Right lobe of liver (tissue), 6 donors: Measurements from ENCODE around the gene TAF13. TPM values are rescaled to one million over a fixed set of nuclear protein-coding genes. Genes with fewer than 3 reads are reported as not detected.

Experiments
- ATAC-seq, 4 donors: fragments of 200-7000 bp; cut with Tn5 transposase; one replicate each; pipeline ENCODE4 v1.9.1; 2020; ENCODE audit warnings: mild to moderate bottlenecking in 4 of 4, moderate library complexity in 4 of 4
- DNase-seq, 3 donors: peaks; one replicate each; pipeline ENCODE4 v3.0.0-alpha.2; 2020
- H3K27ac ChIP-seq, 3 donors: fragments of 200-600 bp; one replicate each; pipeline ENCODE4 v1.8.0; 2022
- H3K27me3 ChIP-seq, 2 donors: fragments of 200-600 bp; one replicate each; pipeline ENCODE4 v1.8.0; 2022
- H3K36me3 ChIP-seq, 4 donors: fragments of 200-600 bp; sonication (generic) in 1 of 4; one replicate each; pipeline versions ENCODE4 v1.5.1 to v1.8.0; 2017 to 2022; ENCODE audit warnings: control low read depth in 1 of 4
- H3K4me1 ChIP-seq, 4 donors: fragments of 200-600 bp; sonication (generic) in 1 of 4; one replicate each; pipeline versions ENCODE4 v1.5.1 to v1.8.0; 2017 to 2022; ENCODE audit warnings: control low read depth in 1 of 4
- H3K4me3 ChIP-seq, 3 donors: fragments of 200-600 bp; one replicate each; pipeline ENCODE4 v1.8.0; 2022
- H3K9me3 ChIP-seq, 4 donors: fragments of 200-600 bp; sonication (generic) in 1 of 4; one replicate each; pipeline versions ENCODE4 v1.5.1 to v1.8.0; 2017 to 2022; ENCODE audit warnings: control low read depth in 1 of 4
- CTCF ChIP-seq, 4 donors: fragments of 200-600 bp in 3 of 4; fragments of 450-650 bp in 1 of 4; IDR thresholded peaks; one replicate each; pipeline versions ENCODE4 v1.5.1 to v1.8.0; 2016 to 2022; ENCODE audit warnings: antibody characterized with exemption in 4 of 4, mild to moderate bottlenecking in 2 of 4
- POLR2A ChIP-seq: fragments of 450-650 bp; IDR thresholded peaks from one replicate; pipeline ENCODE4 v1.6.1; 2017; ENCODE audit warnings: antibody characterized with exemption, mild to moderate bottlenecking
- WGBS: methylation state at CpG from one replicate; pipeline ENCODE4 v1.1.6; 2018; ENCODE audit warnings: low coverage, low lambda C conversion rate; ENCODE audit not compliant: insufficient coverage; ENCODE audit errors: missing lambda C conversion rate; 5-methylcytosine and 5-hydroxymethylcytosine counted together
- intact Hi-C, 2 donors: fragments of 100-400 bp; cut with DNase I; formaldehyde crosslinking; loops; one replicate each; pipeline versions ENCODE4 v1.11.2 to v1.14.1; 2022
- total RNA-seq, 6 experiments: library from RNA; depleted of rRNA in 2 of 6; stranded (reverse); fragments of >200 nt in 2 of 6; fragmentation: NEBNext Ultra II Directional in 3 of 6; extraction: Animal tissue kit (Norgen Biotek cat#: 25700) in 3 of 6; gene quantifications; one replicate each; pipeline versions ENCODE4 v1.1.0 to v1.2.4, GENCODE V29; 2016 to 2023
- donor health status: DM: no; HTN: yes; CAD: no.
- donor health status: DM: no; HTN: no; CAD: no.
- donor health status: DM: no; HTN: no; CAD: no.
- donor health status: DM: no; HTN: yes; CAD: no.
- donor health status: DM: no; HTN: yes; CAD: no.

Gene TAF13
- total RNA-seq, 6 experiments from 2014 or later, result 19.2 to 41.1 (median 26.4) TPM

GRCh38 chr1:109112056-109112651 is 36.4 kb upstream of the TAF13 start:
- ATAC-seq (peak; percentile 59 to 76 (median 64)), DNase-seq (no peak)
- no peaks in the 10 kb centered on the region for H3K36me3 ChIP-seq
- H3K9me3 ChIP-seq, result no peaks in the 10 kb centered on the region
- H3K4me3 ChIP-seq, result no peak overlapping the region
- no peak overlapping the region for H3K27ac ChIP-seq
- 33% methylated on average over 10 of the region's 10 CpGs for WGBS
- intact Hi-C loops, result no loop called here
- H3K4me1 ChIP-seq, result peaks cover 0 to 18% (median 0%) of the 10 kb centered on the region in 4 donors
- peak in 1 of 4 donors; percentile 31 for TF ChIP-seq CTCF (IDR thresholded peaks at IDR 0.05)
- no peak for TF ChIP-seq POLR2A
- peaks cover 5 to 6% of the 10 kb centered on the region in 2 donors for H3K27me3 ChIP-seq

GRCh38 chr1:109111386-109112055 is 35.7 kb upstream of the TAF13 start:
- WGBS, result 45% methylated on average over 5 of the region's 5 CpGs
- H3K27me3 ChIP-seq, result peaks cover 5 to 6% of the 10 kb centered on the region in 2 donors
- no peak for DNase-seq
- H3K9me3 ChIP-seq, result no peaks in the 10 kb centered on the region
- H3K4me1 ChIP-seq, result peaks cover 0 to 18% (median 0%) of the 10 kb centered on the region in 4 donors
- H3K4me3 ChIP-seq, result no peak overlapping the region
- intact Hi-C loops, result no loop called here
- H3K36me3 ChIP-seq, result no peaks in the 10 kb centered on the region
- no peak for TF ChIP-seq POLR2A
- no peak for ATAC-seq
- H3K27ac ChIP-seq, result no peak overlapping the region

GRCh38 chr1:109109906-109110305 is 34.1 kb upstream of the TAF13 start:
- no peaks in the 10 kb centered on the region for H3K9me3 ChIP-seq
- H3K27ac ChIP-seq, result no peak overlapping the region
- WGBS, result 62% methylated on average over 3 of the region's 3 CpGs
- intact Hi-C loops, result no loop called here
- H3K4me3 ChIP-seq, result no peak overlapping the region
- no peak for TF ChIP-seq POLR2A
- no peak for TF ChIP-seq CTCF (IDR thresholded peaks at IDR 0.05)
- no peak for ATAC-seq
- H3K36me3 ChIP-seq, result no peaks in the 10 kb centered on the region
- peaks cover 5 to 6% of the 10 kb centered on the region in 2 donors for H3K27me3 ChIP-seq
- DNase-seq, result no peak
- H3K4me1 ChIP-seq, result peaks cover 0 to 21% (median 0%) of the 10 kb centered on the region in 4 donors

GRCh38 chr1:109107785-109108184 is 32.0 kb upstream of the TAF13 start:
- H3K9me3 ChIP-seq, result no peaks in the 10 kb centered on the region
- H3K36me3 ChIP-seq, result no peaks in the 10 kb centered on the region
- H3K27me3 ChIP-seq, result no peaks in the 10 kb centered on the region
- intact Hi-C loops, result no loop called here
- TF ChIP-seq CTCF (IDR thresholded peaks at IDR 0.05) (no peak), POLR2A (no peak)
- H3K4me3 ChIP-seq, result no peak overlapping the region
- WGBS, result 71% methylated on average over 7 of the region's 7 CpGs
- DNase-seq (no peak), ATAC-seq (no peak)
- peaks cover 0 to 14% (median 0%) of the 10 kb centered on the region in 4 donors for H3K4me1 ChIP-seq
- H3K27ac ChIP-seq, result no peak overlapping the region

- ATAC-seq (no peak), DNase-seq (no peak)
- Histone ChIP-seq H3K27ac (no peak overlapping the region), H3K4me3 (no peak overlapping the region), H3K36me3 (no peaks in the 10 kb centered on the region), H3K27me3 (no peaks in the 10 kb centered on the region), H3K9me3 (no peaks in the 10 kb centered on the region), H3K4me1 (peaks cover 0 to 6% (median 0%) of the 10 kb centered on the region in 4 donors)
- WGBS, result 72% methylated on average over 4 of the region's 4 CpGs
- intact Hi-C loops, result no loop called here
- TF ChIP-seq POLR2A, result no peak
- no peak for TF ChIP-seq CTCF (IDR thresholded peaks at IDR 0.05)
Measured at GRCh38 chr1:109105881-109106280, 30.1 kb upstream of the TAF13 start.
